HCT116 (cell line): Measurements from ENCODE around the gene CDH9. TPM values are rescaled to one million over a fixed set of nuclear protein-coding genes. Genes with fewer than 3 reads are reported as not detected.

Experiments used
- ATAC-seq: fragments of 200-7000 bp; cut with Tn5 transposase; 2 replicates; pipeline ENCODE4 v1.9.1; 2020; ENCODE audit warnings: mild to moderate bottlenecking, moderate library complexity
- BruUV-seq: library from RNA; stranded (reverse); fragments of 400-500 nt; replicated peaks from 2 replicates; lab custom pipeline; 2021; lab: Mats Ljungman, UMichigan
- CTCF ChIA-PET: fragments of 300-600 bp; sonication (Branson Sonifier 250); formaldehyde crosslinking; loops from one replicate; lab custom pipeline; 2021; ENCODE audit warnings: antibody characterized with exemption; lab: Charles Lee
- POLR2A ChIA-PET: fragments of 300-600, 350-600 bp; sonication (Branson Sonifier 250); formaldehyde crosslinking; loops from one replicate; lab custom pipeline; 2021; ENCODE audit warnings: antibody characterized with exemption; lab: Charles Lee
- RAD21 ChIA-PET, 2 experiments: fragments of 300-600 bp; sonication (Branson Sonifier 250); formaldehyde crosslinking; loops; one replicate each; lab custom pipeline; 2023; ENCODE audit warnings: low total read pairs in 2 of 2; ENCODE audit not compliant: uncharacterized antibody in 2 of 2, unreplicated experiment in 2 of 2, low non-redundant PET in 1 of 2; lab: Charles Lee
- DNase-seq: peaks from one replicate; pipeline ENCODE4 v3.0.0-alpha.2; 2010; ENCODE audit warnings: low read depth, low spot score
- H2AFZ ChIP-seq: fragments of 200-600 bp; shearing (Covaris generic), sonication (generic); 2 replicates; pipeline ENCODE4 v1.6.1; 2017; ENCODE audit warnings: low read depth, mixed run types, mixed read lengths, antibody characterized with exemption, low read length; ENCODE audit not compliant: poor library complexity, severe bottlenecking
- H3K27ac ChIP-seq: 2 replicates; pipeline ENCODE4 v1.5.1; 2012; ENCODE audit warnings: low read depth, low read length
- H3K27me3 ChIP-seq: fragments of 200-600 bp; sonication (generic); 2 replicates; pipeline ENCODE4 v1.6.1; 2016; ENCODE audit warnings: mixed run types, low read length, mixed read lengths; ENCODE audit not compliant: insufficient read depth
- H3K36me3 ChIP-seq, 2 experiments: fragments of 200-500 bp in 1 of 2; fragments of 200-600 bp in 1 of 2; sonication (Bioruptor generic) in 1 of 2; sonication (generic) in 1 of 2; 2 replicates each; pipeline versions ENCODE4 v1.5.1 to v1.6.1; 2014 to 2016; ENCODE audit warnings: low read length in 2 of 2, inconsistent platforms in 1 of 2, mixed read lengths in 1 of 2, mixed run types in 1 of 2; ENCODE audit not compliant: insufficient read depth in 2 of 2, control insufficient read depth in 1 of 2
- H3K4me1 ChIP-seq, 2 experiments: fragments of 200-600 bp in 1 of 2; sonication (generic) in 1 of 2; 2 replicates each; pipeline versions ENCODE4 v1.5.1 to v1.6.1; 2012 to 2017; ENCODE audit warnings: low read length in 2 of 2, inconsistent platforms in 1 of 2, mild to moderate bottlenecking in 1 of 2, mixed read lengths in 1 of 2, mixed run types in 1 of 2, moderate library complexity in 1 of 2; ENCODE audit not compliant: insufficient read depth in 2 of 2, control insufficient read depth in 1 of 2
- H3K4me2 ChIP-seq: fragments of 200-600 bp; sonication (generic); 2 replicates; pipeline ENCODE4 v1.6.1; 2017; ENCODE audit warnings: mixed run types, low read length, mixed read lengths
- H3K4me3 ChIP-seq, 2 experiments: fragments of 200-600 bp in 1 of 2; sonication (generic) in 1 of 2; replicated peaks in 1 of 2; 2 replicates each; pipeline ENCODE4 v1.5.1; 2011 to 2016; ENCODE audit warnings: low read length in 2 of 2, control low read depth in 1 of 2, low read depth in 1 of 2, mild to moderate bottlenecking in 1 of 2, mixed read lengths in 1 of 2, mixed run types in 1 of 2
- H3K79me2 ChIP-seq: fragments of 200-600 bp; sonication (generic); 2 replicates; pipeline ENCODE4 v1.6.1; 2017; ENCODE audit warnings: mild to moderate bottlenecking, mixed run types, low read length, moderate library complexity, mixed read lengths; ENCODE audit not compliant: insufficient read depth
- H3K9ac ChIP-seq: fragments of 200-600 bp; sonication (generic); 2 replicates; pipeline ENCODE4 v1.6.1; 2016; ENCODE audit warnings: low read length, mixed read lengths
- H3K9me2 ChIP-seq: fragments of 200-600 bp; sonication (generic), shearing (Covaris generic); 2 replicates; pipeline ENCODE4 v1.6.1; 2017; ENCODE audit warnings: mixed run types, mild to moderate bottlenecking, moderate library complexity; ENCODE audit not compliant: insufficient read depth
- H3K9me3 ChIP-seq, 2 experiments: fragments of 200-500 bp in 1 of 2; fragments of 200-600 bp in 1 of 2; sonication (Bioruptor generic) in 1 of 2; sonication (generic) in 1 of 2; 2 replicates each; pipeline ENCODE4 v1.6.1; 2014 to 2017; ENCODE audit warnings: low read length in 2 of 2, mixed read lengths in 2 of 2, inconsistent platforms in 1 of 2, low read depth in 1 of 2, mild to moderate bottlenecking in 1 of 2, mixed run types in 1 of 2, moderate library complexity in 1 of 2; ENCODE audit not compliant: control insufficient read depth in 1 of 2, insufficient read depth in 1 of 2
- H4K20me1 ChIP-seq: fragments of 200-600 bp; sonication (generic), shearing (Covaris generic); 2 replicates; pipeline ENCODE4 v1.6.1; 2017; ENCODE audit warnings: mixed run types, mild to moderate bottlenecking, moderate library complexity; ENCODE audit not compliant: insufficient read depth
- MAX ChIP-seq: IDR thresholded peaks from 2 replicates; pipeline ENCODE4 v1.6.1; 2012
- SIN3A ChIP-seq: IDR thresholded peaks from 2 replicates; pipeline ENCODE4 v1.6.1; 2012; ENCODE audit warnings: low read depth
- YY1 ChIP-seq: IDR thresholded peaks from 2 replicates; pipeline ENCODE4 v1.6.1; 2011; ENCODE audit warnings: low read length, low read depth, moderate library complexity, mild to moderate bottlenecking; ENCODE audit not compliant: insufficient replicate concordance; ENCODE audit errors: extremely low read depth
- ZBTB33 ChIP-seq: IDR thresholded peaks from 2 replicates; pipeline ENCODE4 v1.6.1; 2011; ENCODE audit warnings: mild to moderate bottlenecking, low read length, moderate library complexity; ENCODE audit not compliant: insufficient replicate concordance; ENCODE audit errors: extremely low read depth
- intact Hi-C: fragments of 100-400 bp; cut with micrococcal nuclease; formaldehyde crosslinking; loops from 2 replicates; pipeline ENCODE4 v1.10.0; 2022
- total RNA-seq: library from RNA; stranded (reverse); gene quantifications from one replicate; pipeline ENCODE4 v1.2.1, GENCODE V29; 2021; ENCODE audit not compliant: unreplicated experiment

The CDH9 gene
- total RNA-seq, 1 experiment from 2014 or later = not detected

GRCh38 chr5:26833596-26833995 lies 204.8 kb downstream of the CDH9 start:
- H3K4me3 ChIP-seq = no peak overlapping the region
- ATAC-seq = no peak
- TF ChIP-seq ZBTB33 = no peak
- no peak for TF ChIP-seq SIN3A
- no peak for TF ChIP-seq MAX
- no peak for TF ChIP-seq YY1
- H3K27ac ChIP-seq = no peak overlapping the region
- DNase-seq = no peak
- H3K9me3 ChIP-seq = peaks cover 11 to 14% of the 10 kb centered on the region in 2 experiments; a peak in 2 of 4 replicates
- H3K36me3 ChIP-seq = no peaks in the 10 kb centered on the region
- no peaks in the 10 kb centered on the region for H3K4me1 ChIP-seq
- H2AFZ ChIP-seq = no peak overlapping the region
- H3K79me2 ChIP-seq = no peaks in the 10 kb centered on the region
- no peaks in the 10 kb centered on the region for H4K20me1 ChIP-seq
- no peak overlapping the region for H3K4me2 ChIP-seq
- intact Hi-C loops = no loop called here
- no peak overlapping the region for H3K9ac ChIP-seq
- RAD21 ChIA-PET = no interaction called here
- POLR2A ChIA-PET = no interaction called here
- CTCF ChIA-PET = no interaction called here
- no peaks in the 10 kb centered on the region for H3K9me2 ChIP-seq
- no TSS peak for BruUV-seq
- no peaks in the 10 kb centered on the region for H3K27me3 ChIP-seq
